Fibroblast of upper back skin (primary cell): ENCODE results near the gene ACTL8.

Experiments used
- DNase-seq: peaks from one replicate; pipeline ENCODE4 v3.0.0-alpha.2; 2013

ACTL8 gene

DNA sequence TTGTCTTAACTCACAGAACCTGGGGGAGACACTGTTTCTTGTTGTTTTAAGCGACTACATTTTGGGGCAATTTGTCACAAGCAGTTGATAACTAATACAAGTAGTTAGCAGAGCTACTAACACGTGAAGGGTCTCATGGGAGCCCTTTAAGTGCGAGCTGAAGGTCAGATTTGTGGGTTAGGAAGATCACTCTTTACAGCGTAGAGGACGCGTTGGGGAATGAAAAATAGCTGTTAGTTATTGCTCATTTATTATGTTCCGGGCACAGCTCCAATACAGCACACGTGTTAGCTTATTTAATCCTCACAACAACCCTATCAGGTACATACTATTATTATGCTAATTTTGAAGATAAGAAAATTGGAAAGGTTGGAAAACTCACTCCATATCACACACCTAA lies 95.9 kb downstream of the ACTL8 start:
- DNase-seq = no peak

DNA sequence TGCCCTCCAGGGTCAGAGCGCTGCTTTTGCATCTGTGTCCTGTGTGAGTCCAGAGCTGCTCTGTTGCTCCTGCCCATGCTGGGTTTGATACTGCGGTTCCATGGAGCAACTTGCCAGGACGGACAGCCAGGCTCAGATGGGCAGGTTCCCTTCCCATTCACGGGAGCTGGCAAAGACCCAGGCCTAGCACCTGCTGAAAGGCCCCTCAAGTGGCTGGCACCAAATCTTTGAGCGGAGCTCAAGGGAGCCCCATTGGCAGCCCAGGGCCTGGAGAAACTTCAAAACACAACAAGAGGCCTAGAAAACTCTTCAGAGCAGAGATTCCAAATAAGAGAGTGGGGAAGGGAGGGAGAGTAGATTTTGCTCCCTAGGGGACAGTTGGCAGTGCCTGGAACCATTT lies 97.2 kb downstream of the ACTL8 start:
- no peak for DNase-seq

GRCh38 chr1:17853241-17853935 lies 98.3 kb downstream of the ACTL8 start:
- no peak for DNase-seq

DNA sequence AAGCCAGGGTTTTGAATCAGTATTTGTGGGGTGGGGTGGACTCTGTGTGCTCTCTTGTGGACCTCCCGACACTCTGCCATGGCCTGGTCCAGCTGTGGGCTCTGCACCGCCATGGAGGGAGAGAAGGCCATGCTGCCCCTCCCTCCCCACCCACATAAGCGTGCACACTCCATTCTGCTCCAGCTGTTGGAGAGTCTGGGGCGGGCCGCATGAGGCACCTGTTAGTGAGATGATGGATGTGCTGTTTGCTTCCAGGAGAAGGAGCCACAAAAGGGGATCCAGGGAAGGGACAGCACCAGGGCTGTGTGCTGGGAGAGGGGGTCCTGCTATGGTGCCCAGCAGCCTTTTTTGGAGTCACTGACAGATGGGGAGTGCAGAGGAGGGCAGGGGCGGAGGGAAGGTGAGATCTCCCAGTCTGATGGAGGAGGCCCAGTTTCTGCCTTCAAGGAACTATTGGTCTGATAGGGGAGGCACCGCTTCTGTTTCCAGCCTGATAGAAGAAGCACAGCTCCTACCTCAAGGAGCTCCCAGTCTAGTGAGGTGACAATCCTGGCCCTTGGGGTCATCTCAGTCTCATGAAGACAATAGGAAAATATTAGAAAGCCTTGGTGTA lies 101.5 kb downstream of the ACTL8 start:
- no peak for DNase-seq

GRCh38 chr1:17857109-17857499 lies 102.0 kb downstream of the ACTL8 start:
- DNase-seq = no peak

DNA sequence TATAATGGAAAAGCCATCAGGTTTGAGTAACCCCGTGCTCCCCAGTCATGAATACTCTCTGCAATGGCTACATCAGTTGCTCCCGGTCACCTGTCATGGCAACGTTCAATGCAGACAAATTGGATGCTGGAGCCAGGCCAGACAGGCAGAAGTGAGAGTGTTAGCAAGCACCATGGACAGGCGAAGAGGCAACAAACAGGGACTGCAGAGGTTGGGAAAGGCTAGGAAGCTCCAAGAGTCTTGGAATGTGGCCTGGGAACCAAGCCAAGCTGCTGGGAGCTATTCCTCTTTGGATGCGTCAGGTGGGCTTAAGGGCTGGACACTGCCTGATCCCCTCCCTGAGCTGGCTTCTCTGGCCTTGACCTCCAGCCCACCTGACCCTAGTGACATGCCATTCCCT lies 102.9 kb downstream of the ACTL8 start:
- DNase-seq = peak; percentile 79

- DNase-seq = no peak
These were observed 105.7 kb downstream of the ACTL8 start for GRCh38 chr1:17860812-17861211.

DNA sequence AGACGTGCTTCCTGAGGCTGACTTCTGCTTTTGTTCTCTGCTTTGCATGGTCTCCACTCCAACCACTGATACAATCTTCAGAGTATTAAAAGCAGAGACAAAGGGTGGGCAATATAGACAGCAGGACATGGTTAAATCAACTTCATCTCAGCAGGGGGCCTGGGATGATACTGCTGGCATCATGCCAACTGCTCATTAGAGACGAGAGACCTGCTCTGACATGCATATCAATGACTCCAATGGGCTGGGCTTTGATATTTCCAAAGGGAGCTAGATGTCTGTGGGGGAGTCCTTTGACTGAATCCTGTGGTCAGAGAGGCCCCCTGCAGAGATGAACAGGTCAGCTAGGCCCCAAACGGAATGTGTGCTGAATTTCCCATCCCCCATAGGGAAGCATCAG lies 106.6 kb downstream of the ACTL8 start:
- DNase-seq = peak; percentile 93

GRCh38 chr1:17862121-17862520 lies 107.0 kb downstream of the ACTL8 start:
- DNase-seq = no peak

- DNase-seq = peak; percentile 94
These were observed 111.0 kb downstream of the ACTL8 start for GRCh38 chr1:17865912-17866739.

DNA sequence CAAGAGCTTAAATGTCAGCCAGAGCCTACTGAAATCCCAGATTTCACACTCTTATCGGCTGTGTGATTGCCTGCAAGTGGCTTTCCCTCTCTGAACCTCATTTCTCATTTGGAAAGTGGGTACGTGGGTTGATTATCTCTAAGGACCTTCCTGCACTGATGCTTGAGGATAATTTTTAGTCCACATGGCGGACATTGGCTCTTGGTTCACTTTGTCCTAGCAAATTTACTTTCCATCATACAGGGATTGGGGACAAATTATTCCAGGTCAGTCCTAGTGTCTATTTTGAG lies 111.6 kb downstream of the ACTL8 start:
- no peak for DNase-seq

DNA sequence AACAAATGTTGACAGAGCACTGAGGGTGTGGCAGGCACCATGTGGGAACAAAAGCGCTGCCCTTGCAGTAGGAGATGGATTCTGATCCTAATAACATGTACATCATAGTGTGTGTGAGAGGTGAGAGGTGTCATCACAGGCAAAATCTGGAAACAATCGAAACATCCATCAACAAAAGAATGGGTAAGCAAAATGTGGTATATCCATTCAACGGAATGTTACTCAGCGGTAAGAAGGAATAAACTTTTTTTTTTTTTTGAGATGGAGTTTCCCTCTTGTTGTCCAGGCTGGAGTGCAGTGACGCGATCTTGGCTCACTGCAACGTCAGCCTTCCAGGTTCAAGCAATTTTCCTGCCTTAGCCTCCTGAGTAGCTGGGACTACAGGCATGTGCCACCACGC lies 112.3 kb downstream of the ACTL8 start:
- DNase-seq = no peak

DNA sequence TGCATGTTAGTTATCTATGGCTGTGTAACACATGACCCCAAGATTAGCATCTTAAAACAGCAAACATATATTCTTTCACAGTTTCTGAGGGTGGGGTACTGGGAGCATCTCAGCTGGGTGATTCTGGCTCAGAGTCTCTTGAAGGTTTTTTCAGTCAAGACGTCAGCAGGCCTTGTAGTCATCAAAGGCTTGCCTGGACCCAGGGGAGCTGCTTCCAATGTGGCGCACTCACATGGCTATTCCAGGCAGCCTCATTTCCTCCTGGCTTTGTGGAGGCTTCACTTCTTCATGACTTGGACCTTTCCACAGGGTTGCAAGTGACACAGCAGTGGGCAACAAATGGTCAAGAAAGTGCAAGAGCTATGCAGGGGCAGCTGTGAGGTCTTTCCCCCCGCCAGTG lies 114.7 kb downstream of the ACTL8 start:
- DNase-seq = peak; percentile 66

GRCh38 chr1:17870679-17871078 lies 115.5 kb downstream of the ACTL8 start:
- no peak for DNase-seq

DNA sequence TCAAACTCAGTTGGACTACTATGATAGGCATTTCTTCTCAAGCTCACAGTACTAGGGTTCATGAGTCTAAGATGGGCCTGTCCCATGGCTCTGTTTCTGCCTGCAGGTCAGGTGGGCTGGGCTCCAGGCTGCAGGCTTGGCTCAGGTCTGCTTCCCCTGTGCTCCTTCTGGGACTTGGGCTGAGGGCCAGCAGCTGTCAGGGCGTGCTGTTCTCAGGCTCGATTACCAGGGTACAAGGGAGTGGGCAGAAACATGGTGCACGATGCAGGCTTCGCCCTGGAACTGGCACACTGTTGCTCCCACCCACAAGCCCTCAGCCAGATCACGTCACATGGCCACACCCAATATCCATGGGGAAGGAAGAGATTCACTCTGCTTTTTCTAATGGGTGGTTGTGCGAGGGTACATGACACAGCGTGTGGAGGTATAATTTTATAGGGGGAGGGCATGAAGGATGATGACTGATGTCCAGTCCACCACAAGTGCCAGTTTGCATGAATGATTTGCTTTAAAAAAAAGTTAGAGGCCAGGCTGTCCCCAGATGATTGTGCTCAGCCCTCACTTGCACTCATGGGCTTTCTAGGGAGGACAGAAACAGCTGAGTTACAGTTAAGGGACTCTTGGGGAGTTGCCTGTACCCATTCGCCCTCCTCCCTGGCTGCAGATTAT lies 118.0 kb downstream of the ACTL8 start:
- no peak for DNase-seq

GRCh38 chr1:17874231-17874630 lies 119.1 kb downstream of the ACTL8 start:
- DNase-seq = peak; percentile 98

DNA sequence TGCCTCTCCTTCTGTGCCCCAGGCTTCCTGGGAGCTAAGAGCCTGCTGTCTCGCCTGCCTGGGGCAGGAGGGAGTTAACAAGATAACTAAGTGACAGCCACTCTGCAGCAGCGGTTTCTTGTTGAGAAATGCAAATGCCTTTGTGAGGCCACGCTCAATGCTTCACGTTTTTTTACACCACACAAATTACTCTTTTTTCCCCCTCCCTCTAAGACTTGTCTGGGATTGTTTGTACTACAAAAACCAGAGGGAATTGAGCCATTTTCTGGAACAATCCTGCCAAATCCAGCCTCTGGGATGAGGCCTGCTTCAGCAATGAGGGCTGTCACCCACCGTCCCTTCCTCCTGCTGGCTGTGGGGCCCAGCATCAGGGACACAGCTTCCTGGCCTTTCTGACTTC lies 119.6 kb downstream of the ACTL8 start:
- peak; percentile 97 for DNase-seq

DNA sequence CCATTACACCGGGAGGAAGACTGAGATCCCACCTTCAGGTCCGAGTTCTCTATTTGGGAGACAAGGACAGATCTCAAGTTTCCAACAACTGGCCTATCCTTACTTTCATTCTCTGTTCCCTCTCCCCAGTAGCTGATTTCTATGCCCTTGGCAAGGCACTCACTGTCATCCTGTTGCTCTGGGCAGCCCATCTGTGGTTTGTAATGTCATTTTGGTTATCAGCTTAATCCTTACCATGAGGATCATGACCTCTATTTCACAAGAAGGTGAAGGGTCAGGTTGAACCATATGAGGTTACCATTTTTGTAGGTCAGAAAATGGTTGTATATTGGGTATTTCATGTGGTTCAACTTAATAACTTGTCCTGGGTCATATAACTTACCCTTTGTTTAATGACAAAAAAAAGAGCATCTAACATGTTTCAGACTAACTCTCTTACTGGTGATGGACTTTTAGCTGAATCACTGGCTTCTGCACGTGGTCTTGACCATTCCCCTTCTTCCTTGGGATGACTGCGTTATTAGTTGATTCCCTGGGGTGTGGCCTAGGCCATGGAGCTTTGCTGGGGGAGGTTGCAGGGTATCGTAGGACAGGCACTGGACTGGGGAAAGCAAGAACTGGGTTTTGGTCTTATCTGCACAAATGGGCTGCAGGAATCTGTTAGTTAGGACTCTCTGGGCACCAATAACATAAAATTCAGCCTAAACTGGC lies 120.2 kb downstream of the ACTL8 start:
- DNase-seq = peak; percentile 77

DNA sequence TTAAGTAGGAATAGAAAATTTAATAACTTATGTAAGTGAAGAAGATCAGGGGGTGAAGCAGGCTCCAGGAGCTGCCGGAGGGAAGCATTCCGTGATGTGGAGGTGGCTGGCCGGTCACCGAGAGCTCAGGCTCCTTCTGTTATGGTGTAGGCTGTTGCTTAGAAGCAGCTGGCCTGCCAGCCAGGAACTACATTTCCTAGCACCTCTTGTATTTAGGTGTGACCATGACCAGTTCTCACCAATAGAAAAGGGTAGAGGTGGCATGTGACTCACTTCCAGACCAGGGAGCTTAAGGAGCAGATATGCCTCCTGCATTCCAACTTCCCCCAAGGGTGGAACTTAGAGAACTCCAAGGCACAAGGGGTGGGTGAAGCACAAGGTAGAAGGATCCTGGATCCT lies 120.7 kb downstream of the ACTL8 start:
- DNase-seq = peak; percentile 61
